Cortex of kidney (tissue), 1 donor: ENCODE data around the gene SRPX2.

Experiments
- DNase-seq: peaks from one replicate; lab custom pipeline; 2025; lab: John Stamatoyannopoulos, UW

Gene SRPX2

DNA sequence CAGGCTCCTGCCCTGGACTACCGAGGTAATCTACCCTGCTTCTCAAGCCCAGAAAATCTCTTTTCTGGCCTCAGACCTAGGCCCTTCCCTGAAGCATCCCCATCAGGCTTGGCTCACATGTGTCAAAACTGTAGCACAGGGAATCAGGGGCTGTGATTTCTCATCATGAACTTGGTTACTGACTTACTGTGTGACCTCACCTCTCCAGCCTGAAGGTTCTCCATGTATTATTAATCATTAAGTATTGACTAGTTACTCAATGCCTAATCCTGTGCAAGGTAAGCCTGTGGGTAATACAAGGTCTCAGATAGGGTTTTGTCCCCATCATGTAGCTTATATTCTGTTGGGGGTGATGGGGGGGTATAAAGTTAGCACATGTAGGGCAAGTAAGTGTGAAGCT is 6.8 kb downstream of the SRPX2 start:
- DNase-seq: no peak

DNA sequence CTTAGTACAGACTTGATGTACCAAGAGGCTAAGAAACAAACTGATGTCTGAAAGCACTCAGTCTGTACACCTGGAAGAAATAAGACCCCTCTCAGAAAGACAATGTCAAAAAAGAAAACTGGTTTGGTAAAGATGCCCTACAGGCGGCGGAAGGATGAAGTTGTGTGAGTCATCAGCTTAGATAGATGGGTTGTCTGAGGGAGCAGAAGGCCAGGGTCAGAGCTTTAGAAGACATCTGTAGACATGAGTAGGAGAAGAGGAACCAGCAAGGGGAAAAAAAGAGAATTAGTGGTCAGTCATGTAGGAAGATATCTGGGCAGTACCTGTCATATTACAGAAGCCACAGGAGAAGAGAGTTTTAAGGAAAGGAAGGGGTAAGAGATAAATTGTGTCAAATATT is 8.3 kb downstream of the SRPX2 start:
- DNase-seq: no peak

DNA sequence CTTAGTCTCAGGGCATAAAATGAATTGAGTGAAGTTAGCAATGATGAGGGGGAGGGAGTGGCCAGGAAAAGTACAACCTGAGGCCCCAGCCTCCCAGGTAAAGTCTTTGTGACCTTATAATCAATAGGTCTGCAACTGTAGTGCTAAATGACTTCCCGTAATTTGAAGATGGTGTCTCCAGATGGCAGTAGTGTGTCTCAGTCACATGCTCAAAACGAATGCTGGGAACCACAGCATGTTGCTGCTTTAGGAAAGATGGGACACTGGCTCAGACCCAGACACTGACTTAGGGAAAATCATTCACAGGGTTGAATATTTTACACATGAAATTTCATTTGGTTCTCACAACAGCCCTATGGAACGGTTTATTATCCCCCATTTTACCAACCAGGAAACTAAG is 10.3 kb downstream of the SRPX2 start:
- DNase-seq: no peak

DNA sequence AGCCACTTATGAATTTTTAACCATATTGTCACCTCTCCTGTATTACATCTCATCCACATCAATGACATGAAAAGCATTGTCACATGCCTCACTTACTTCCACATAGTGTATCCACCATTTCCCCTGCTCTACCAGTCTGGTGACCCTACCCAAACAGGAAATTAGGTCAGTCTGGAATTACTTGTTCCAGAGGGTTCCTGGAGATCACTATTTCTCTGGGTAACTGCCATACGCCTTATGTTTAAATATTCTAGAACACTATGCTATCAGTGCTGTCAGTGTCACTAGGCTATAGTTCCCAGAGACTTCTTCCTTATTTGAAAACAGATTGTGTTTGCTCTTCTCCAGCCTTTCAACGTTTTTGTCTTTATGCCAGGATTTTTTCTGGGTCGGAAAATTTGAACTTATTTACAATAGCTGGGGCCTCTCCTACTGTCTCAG is 15.0 kb downstream of the SRPX2 start:
- no peak for DNase-seq

DNA sequence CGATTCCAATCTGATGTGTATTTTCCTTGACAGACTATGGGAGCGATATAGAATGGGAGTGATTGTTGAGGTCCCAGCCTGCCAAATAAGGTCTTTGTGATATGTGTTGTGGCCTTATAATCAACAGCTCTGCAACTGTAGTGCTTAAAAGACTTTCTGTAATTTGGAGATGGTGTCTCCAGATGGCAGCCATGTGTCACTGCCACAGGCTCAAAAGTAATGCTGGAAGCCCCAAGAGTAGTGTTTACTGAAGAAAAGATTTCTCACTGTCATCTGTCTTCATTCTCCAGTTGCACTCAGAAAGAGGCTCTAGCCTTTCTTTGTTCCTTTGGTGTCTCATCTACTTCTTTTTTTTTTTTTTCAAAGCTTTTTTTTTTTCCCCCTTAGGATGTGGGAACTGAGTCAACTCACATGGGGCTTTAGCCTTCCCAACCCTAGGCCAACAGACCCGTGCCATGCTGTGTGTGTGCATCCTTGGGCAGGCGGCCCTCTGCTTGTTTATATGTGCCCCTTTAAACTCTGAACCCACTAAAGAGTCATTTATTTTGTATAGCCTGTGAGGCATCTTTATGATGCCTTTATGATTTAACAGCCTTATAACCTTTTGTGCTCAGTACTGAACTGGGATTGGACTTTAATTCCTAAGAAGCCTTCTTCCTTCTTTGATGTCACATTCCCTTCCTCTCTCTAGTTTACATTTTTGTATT is 15.6 kb downstream of the SRPX2 start:
- DNase-seq: no peak

DNA sequence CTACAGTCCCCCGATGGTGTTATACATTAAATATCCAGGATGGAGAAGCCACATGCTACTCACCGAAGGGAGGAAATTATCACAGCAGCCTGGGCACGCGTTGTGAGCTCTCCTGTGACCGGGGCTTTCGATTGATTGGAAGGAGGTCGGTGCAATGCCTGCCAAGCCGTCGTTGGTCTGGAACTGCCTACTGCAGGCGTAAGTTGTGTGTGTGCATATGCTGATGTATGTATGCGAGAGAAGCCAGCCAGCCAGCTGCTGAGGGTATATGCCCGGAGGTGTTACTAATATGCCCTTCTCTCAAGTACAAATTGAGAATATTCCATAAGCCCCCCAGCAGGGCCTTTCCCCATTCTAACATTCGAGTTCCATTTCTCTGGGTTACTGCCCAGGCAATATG is 18.2 kb downstream of the SRPX2 start:
- DNase-seq: no peak

DNA sequence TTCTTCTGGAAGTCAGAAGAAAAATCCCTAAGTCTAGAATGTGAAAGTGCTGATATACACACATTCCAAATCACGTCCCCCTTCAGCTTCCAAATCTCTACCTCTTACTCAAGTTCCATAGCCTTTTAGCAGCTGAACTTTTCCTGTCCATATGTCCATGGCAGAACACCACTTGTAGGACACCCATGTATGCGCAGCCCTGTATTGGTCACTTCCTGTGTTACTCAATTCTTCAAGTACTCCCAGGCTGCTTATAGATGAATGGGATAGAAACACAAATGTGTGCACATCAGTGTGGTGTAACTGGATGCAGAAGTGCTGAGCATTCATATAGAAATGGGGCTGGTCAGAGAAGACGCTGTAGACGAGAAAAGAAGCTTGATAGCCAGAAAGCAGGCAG is 18.8 kb downstream of the SRPX2 start:
- DNase-seq: no peak

DNA sequence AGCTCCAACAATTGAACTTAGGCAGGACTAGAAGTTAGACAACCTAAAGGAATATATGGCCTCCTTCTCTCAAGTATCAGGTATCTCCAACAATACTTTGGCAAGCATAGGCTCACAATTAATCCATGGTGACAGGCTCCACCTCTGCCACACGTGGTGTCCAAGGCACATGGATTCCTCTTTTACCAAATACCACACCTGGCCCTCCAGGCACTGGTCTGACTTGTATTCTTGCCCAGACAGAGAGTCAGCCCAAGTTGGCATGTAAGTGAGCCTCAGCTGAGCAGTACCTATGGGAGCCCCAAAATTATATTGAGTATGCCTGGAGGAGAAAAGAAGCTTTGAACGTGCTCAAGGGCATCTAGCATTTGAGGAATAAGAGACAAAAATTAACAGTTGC is 19.6 kb downstream of the SRPX2 start:
- no peak for DNase-seq

DNA sequence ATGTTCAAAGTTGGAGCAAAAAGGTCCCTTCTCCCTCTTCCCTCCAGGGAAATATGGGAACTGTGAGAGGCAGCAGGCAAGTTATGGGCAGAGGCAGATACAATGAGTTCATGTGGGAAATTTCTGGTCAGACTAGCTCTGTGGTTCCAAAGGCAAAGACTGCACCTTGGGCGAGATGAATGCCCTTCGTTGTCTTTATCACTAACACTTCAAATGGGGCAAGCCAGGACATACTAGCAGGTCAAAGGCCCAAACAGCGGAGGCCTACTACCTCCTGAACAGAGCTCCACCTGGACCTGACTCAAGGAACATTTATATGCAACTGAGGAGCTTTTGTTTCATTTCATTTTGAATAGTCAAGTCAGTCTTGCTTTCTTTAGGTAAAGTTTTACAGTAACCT is 29.0 kb downstream of the SRPX2 start:
- DNase-seq: no peak

DNA sequence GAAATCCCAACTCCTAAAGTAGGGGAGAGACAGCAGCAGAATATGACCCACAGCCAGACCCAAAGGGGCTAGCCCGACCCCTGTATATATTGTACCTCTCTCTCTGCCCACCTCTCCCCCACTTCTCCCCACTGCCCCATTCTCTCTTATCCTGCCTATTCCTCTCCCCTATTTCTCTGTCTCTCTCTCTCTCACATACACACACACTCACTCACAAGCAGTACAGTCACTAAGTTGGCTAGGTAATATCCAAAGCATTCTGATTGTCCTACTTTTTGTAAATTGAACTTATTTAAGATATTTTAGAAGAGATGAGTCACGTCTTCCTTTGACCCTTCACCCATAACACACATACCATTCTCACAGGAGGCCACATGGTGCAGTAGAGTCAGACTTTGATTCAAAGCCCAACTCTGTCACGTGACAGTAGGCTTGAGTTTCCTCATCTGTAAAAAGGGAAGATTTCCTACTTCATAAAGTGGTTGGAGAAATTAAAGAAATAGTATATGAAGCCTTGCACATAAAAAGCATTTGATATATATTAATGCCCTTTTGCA is 29.5 kb downstream of the SRPX2 start:
- no peak for DNase-seq

DNA sequence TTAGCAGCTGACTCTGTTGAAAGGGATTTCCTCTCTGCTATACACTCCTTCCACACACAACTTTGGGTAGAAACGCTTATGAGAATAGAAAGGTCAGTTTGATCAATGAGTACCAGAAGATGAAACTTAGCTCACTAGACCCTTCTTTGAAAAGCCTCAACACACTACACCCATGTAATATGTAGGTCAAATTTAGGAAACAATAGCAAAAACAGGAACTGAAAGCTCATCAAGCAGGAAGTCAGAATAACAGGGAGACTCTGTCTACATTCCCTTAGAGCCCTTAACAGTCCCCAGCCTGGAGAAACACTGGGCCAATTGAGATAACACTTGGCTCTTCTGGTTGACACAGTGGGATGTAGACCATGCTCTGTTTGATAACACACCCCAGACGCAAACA is 30.7 kb downstream of the SRPX2 start:
- DNase-seq: no peak

DNA sequence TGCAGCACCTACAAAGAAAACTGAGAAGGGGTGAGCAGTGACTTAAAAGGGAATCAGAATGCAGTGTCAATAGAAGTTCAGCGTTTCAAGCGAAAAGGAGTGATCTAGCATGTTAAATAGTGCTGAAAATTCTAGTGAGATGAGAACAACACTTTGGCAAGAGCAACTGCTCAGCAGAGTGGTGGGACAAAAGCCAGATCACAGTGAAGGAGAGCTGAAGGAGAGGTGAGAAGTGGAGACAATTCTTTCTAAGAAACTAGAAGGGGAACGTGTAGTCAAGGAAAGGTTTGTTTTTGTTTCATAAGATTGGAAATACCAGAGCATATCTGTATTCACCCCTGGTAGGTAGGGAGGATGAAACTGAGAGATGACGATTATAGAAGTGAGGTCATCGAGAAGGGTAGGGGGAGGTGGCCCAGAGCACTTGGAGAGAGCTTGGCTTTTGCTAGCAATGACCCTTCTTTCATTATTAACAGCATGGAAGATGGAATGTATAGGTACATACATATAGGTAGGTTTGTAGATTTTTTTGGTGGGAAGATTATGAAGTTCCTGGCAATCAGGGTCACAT is 33.7 kb downstream of the SRPX2 start:
- no peak for DNase-seq

DNA sequence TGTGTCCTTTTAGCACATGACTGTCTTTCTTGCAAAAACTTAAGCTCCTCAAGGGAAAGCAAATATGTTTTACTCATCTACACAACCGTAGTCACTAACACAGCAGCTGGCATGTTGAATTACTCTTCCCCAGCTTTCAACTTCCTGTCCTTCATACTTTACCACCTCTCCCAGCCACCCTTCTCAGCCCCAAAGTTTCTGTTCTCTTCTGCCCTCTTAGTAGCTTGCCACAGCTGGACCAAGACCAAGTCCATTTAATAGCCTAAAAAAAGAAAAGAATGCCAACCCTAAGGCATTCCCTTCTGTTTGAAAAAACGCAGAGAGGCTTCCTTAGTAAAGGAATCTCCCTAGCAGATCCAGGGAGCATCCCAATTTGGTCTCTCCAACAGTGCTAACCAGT is 36.8 kb downstream of the SRPX2 start:
- DNase-seq: no peak

DNA sequence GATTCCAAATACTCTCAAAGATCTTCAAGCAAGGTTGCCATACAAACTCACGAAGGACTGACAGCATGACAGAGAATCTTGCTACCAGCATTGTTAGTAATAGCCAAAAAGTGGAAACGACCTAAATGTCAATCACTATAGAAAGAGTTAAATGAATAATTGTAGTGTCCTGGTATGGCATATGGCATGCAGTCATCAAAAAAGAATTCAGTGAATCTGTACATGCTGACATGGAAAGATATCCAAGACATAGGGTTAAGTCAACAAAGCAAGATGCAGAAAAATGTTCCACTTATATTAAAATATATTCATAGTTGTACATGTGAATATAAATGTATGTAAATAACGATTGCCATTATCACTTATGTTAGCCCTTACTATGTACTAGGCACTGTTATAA is 37.6 kb downstream of the SRPX2 start:
- no peak for DNase-seq

DNA sequence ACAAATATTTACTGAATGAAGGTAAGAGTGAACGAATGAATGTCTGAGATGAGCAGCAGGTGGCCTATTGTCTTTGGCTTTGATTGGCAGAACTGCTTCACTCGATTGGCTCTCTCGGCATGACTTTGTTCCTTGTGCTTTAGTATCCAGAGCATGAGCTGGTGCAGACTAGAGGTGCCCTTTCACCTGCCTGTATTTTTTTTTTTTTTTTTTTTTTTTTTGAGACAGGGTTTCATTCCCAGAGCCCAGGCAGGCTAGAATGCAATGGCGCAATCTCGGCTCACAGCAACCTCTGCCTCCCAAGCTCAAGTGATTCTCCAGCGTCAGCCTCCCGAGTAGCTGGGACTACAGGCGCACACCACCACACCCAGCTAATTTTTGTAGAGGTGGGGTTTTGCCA is 38.9 kb downstream of the SRPX2 start:
- no peak for DNase-seq

DNA sequence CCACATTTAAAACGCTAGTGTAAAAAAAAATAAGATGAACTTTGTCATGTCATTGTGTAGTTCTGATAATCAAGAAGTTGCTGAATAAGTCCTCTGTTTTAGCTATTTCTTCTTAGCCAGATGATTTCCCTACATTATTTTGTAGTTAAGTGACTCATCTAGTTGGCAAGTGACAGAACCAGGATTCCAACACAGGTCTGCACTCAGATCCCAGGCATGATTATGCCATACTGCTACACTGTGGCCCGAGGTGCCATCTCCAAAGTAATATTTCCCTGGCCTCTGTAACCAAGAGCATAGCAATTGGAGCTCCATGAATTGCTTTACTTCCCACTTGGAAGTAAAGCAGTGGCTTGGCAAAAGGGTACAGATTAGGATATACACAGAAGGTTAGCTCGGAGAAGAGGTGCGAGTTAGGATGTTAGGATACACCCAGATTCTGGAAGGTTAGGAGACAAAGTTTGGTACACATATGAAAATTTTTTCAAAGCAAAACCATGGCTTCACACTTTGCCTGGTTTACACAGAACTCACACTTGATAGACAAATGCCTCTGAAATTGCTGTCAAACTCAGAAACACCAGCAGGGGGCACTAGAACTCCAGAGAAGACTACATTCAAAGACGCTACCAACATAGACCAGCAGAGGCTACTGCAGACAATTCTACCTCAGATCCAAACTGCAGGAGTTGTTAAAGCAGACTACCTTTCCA is 41.4 kb downstream of the SRPX2 start:
- no peak for DNase-seq

DNA sequence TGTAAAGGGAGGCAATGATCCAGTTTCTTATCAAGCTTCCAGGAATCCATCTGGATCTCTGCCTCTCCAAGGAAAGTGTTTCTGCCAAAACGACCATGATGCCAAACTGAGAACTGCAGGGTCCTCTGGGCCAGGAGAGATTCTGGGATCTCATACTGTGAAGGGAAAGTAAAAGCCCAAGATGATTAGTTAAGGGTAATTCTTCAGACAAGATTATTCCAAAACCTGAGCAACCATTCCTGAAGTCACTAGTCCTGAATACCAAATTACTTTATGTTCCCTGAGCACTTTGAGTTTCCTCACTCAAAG is 42.0 kb downstream of the SRPX2 start:
- no peak for DNase-seq

DNA sequence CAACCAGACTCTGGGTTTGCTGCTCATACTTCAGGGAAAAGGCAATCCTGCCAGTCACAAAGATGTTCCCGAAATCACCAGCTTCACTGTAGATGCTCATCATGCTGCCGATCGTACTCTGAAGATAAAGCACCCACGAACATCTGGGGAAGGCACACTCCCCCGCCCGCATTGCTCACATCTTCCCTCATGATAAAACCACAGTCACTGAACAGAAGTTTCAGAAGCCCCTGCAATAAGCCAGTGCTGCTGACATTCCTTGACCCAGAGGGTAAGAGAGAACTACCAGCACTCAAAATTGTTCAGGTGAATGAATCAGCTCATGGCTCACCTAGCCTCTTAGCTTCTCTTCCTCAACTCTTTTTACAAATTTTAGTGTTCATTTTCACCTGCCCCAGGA is 43.1 kb downstream of the SRPX2 start:
- no peak for DNase-seq

DNA sequence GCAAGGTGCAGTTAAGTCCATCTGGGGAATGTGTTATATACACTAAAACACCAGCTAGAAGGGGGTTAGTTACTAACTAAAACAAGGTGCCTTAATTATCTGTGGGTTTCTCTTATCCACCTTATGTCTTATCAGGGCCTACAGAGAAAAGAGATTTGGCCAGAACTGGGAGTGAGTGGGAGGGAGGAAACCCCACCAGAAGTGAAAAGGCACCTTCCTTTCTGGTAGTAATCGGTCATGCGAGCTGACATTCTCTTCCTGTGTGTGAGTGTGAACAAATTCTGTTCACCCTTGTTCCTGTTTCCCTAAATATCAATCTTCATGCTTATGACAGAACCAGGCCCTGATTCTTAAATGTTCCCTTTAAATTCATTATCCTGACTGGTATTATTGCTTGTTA is 43.5 kb downstream of the SRPX2 start:
- no peak for DNase-seq

DNA sequence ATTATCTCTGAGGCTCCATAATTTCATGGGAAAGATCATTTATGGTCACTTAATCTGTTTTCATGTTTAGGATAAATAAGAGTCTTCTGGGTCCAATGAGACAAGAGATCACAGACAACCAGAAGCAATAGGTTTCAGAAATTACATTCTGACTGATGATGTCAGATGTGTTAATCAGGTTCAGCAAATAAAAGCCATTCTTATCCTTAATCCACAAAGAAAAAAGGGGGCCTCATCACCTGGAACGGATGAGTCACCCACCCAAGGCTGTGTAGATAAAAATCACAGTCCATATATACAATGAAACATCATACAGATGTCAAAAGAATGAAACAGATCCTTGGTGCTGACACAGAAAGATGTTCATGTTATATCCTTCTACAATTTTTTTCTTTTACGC is 51.3 kb downstream of the SRPX2 start:
- DNase-seq: no peak

DNA sequence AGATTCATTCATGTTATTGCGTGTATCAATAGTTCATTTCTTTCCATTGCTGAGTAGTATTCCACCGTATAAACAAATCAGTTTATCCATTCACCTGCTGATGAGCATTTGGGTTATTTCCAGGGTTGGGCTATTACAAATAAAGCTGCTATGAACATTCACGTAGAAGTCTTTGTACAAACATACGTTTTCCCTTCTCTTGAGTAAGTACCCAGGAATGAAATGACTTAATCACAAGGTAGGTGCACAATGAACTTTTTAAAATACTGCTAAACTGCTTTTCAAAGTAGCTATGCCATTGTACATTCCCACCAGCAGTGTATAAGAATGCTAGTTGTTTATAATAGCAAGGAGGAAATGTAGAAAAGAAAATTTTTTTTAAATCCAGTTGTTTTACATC is 52.0 kb downstream of the SRPX2 start:
- DNase-seq: no peak

DNA sequence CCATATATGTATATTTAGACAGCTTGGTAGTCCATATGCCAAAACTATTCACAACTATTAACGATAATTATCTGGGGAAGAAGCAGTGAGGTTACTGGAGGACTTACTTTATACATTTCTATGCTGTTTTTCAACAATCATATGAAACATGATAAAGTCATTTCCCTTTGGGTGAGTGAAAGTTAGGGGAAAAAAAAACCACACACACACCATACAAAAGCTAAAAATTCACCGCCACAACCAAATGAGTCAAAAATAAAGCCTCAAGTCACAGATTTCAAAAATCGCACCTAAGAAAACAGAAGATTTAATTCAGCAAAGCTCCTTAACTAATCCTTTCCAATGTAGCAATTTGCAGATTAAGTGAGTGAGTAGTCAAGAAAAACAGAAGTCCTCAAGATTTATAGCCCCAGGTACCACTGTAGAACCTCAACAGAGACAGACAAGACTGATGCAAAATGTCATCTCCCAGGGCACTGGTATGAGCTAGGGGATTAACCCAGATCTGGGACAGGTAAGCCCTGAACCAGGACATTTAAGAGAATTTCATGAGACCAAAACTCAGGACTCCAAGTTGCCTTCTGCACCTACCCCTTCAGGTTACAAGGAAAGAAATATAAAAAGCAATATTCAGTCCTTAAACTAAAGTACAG is 52.8 kb downstream of the SRPX2 start:
- DNase-seq: no peak

DNA sequence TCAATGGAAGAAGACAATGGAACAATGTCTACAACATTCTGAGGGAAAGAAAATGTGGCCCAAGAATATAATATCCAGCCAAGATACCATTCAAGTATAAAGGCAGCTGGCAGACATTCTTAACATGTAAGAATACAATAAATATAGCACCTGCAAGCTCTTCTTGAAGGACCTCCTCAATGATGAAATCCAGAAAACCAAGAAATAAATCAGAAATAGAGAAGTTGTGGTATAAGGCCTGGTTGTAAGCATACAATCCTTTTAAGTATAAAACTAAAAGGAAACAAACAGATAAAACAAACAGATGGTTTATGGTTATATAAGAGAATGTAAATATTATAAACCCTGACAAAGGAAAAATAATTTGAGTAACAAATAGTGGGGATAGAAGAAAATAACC is 54.6 kb downstream of the SRPX2 start:
- DNase-seq: no peak
